ENCODE results near the gene TTLL9. TPM values are rescaled to one million over a fixed set of nuclear protein-coding genes. Genes with fewer than 3 reads are reported as not detected.

TTLL9 gene, protein sequence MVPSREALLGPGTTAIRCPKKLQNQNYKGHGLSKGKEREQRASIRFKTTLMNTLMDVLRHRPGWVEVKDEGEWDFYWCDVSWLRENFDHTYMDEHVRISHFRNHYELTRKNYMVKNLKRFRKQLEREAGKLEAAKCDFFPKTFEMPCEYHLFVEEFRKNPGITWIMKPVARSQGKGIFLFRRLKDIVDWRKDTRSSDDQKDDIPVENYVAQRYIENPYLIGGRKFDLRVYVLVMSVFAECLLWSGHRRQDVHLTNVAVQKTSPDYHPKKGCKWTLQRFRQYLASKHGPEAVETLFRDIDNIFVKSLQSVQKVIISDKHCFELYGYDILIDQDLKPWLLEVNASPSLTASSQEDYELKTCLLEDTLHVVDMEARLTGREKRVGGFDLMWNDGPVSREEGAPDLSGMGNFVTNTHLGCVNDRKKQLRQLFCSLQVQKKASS
- 1 to 10 TPM in 1 of 4 donors, under 1 TPM in 1, not detected in 2; 0.47 to 1.7 TPM for total RNA-seq

DNA sequence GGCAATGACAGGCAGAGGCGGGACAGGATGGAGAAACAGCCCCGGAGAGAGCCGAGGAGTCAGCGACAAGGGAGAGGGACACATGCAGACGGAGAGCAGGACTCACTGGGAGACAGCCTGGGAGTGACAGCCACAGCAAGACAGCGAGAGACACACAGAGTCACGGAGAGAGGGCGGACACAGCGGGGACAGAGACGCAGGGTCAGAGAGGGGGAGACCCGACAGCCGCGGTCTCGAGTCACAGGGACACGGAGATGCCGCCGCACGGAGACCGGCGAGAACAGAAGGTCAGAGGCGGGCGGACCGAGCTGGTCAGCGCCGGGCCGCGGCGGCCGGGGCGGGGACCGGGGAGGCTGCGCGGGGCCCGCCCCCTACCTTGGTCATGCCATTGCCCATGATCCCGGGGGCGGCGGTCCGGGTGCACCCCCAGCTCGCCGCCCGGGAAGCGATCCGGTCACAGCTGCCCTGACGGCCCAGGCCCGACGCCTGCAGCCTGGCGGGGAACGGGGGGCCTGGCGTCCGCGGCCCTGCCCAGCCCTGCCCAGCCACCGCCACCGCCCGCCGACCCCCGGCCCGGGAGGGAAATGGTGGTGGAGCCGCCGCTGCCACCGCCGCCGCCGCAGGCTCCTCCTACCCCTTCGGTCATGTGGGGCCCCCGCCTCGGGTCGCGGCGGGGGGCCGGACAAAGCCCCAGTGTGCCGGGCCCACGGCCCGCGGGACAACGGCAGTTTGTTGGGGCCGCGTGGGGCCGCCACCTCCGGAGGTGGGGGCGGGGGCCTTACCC lies at the start of gene TTLL9, which contains the start of gene DUSP15:
TSS of gene TTLL9 (plus strand) at position 693 of the 784 bp plus-strand sequence. CDS start 493 bp downstream, outside the sequence.
TSS of gene DUSP15 (minus strand) at position 586 of the 784 bp plus-strand sequence. CDS start at position 396, 190 bp downstream.
- TF ChIP-seq POLR2A (IDR thresholded peaks at IDR 0.05), result no peak
- TF ChIP-seq, protein P1, sequence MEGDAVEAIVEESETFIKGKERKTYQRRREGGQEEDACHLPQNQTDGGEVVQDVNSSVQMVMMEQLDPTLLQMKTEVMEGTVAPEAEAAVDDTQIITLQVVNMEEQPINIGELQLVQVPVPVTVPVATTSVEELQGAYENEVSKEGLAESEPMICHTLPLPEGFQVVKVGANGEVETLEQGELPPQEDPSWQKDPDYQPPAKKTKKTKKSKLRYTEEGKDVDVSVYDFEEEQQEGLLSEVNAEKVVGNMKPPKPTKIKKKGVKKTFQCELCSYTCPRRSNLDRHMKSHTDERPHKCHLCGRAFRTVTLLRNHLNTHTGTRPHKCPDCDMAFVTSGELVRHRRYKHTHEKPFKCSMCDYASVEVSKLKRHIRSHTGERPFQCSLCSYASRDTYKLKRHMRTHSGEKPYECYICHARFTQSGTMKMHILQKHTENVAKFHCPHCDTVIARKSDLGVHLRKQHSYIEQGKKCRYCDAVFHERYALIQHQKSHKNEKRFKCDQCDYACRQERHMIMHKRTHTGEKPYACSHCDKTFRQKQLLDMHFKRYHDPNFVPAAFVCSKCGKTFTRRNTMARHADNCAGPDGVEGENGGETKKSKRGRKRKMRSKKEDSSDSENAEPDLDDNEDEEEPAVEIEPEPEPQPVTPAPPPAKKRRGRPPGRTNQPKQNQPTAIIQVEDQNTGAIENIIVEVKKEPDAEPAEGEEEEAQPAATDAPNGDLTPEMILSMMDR (IDR thresholded peaks at IDR 0.05), result no peak
- peak within 1 kb of the TSS; percentile 10 to 55 (median 38) for H3K27ac ChIP-seq
- peaks cover 0 to 15% (median 6%) of the 10 kb centered on the region in 4 donors for H3K4me1 ChIP-seq
- H3K27me3 ChIP-seq, result peaks cover 0 to 7% of the 10 kb centered on the region in 2 donors
- peak within 1 kb of the TSS; percentile 57 to 77 (median 76) for H3K4me3 ChIP-seq
- no peaks in the 10 kb centered on the region for H3K9me3 ChIP-seq
- DNase-seq, result peak in 2 of 3 donors; percentile 51 to 59
- no peaks in the 10 kb centered on the region for H3K36me3 ChIP-seq

DNA sequence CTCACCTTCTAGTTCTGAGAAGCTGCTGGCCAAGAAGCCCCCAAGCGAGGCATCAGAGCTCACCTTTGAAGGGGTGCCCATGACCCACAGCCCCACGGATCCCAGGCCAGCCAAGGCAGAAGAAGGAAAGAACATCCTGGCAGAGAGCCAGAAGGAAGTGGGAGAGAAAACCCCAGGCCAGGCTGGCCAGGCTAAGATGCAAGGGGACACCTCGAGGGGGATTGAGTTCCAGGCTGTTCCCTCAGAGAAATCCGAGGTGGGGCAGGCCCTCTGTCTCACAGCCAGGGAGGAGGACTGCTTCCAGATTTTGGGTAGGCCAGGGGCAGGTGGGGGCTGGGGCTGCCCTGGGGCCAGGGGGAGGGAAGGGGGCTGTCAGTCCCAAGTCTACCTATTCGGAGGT lies 49.0 kb upstream of the TTLL9 start:
- H3K27ac ChIP-seq, result no peak overlapping the region
- no peaks in the 10 kb centered on the region for H3K27me3 ChIP-seq
- no peaks in the 10 kb centered on the region for H3K9me3 ChIP-seq
- peaks cover 0 to 10% (median 3%) of the 10 kb centered on the region in 4 donors for H3K4me1 ChIP-seq
- H3K4me3 ChIP-seq, result no peak overlapping the region
- H3K36me3 ChIP-seq, result no peaks in the 10 kb centered on the region
- no peak for DNase-seq
- TF ChIP-seq, protein P1 (IDR thresholded peaks at IDR 0.05), result no peak
- no peak for TF ChIP-seq POLR2A (IDR thresholded peaks at IDR 0.05)

DNA sequence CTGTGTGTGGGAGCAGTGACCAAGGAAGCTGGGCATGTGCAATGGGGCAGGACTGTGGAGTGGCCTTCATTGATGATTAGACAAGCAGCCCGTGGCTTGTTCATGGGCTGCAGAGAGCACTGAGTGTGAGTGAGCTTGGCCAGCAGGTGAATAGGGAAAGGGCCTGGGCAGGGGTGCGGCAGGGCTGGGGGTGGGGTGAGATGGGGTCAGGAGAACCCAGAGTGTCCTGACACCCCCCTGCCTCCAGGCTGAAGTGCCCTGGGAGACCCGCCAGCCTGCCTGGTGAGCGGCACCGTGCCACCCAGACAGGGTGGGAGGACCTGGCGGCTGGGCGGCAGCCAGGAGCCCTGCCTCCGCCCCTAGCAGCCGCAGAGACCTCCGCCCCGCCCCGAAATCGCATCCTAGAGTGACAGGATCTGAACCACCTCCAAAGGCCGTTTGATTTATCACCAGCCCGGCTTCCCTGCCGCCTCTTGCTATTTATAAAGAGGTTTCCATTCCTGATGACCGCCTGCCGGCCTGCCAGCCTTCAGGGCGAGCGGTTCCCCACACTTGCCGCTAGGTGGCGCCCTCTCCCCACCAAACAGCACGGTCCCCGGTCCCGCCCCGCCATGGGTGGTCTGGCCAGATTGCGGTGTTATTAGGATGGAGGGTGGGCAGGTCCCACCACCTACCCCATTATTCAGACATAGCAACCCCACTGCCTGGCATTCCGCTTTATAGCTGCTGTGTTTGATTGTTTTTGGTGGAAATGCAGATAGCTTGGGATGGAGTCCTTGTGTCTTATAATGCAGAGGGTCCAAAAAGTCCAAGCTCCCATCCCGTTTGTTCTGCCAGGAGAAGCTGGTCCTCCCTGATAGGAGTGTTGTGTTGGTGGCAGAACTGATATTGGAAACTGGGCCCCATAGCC lies 47.8 kb upstream of the TTLL9 start:
- peak overlapping the region in 1 of 4 donors; percentile 24 for H3K4me3 ChIP-seq
- peaks cover 0 to 10% (median 3%) of the 10 kb centered on the region in 4 donors for H3K4me1 ChIP-seq
- peak; percentile 64 to 86 (median 82) for DNase-seq
- H3K9me3 ChIP-seq, result no peaks in the 10 kb centered on the region
- no peak overlapping the region for H3K27ac ChIP-seq
- H3K36me3 ChIP-seq, result no peaks in the 10 kb centered on the region
- H3K27me3 ChIP-seq, result no peaks in the 10 kb centered on the region
- no peak for TF ChIP-seq POLR2A (IDR thresholded peaks at IDR 0.05)
- TF ChIP-seq, protein P1 (IDR thresholded peaks at IDR 0.05), result peak; percentile 94 to 98 (median 96)

DNA sequence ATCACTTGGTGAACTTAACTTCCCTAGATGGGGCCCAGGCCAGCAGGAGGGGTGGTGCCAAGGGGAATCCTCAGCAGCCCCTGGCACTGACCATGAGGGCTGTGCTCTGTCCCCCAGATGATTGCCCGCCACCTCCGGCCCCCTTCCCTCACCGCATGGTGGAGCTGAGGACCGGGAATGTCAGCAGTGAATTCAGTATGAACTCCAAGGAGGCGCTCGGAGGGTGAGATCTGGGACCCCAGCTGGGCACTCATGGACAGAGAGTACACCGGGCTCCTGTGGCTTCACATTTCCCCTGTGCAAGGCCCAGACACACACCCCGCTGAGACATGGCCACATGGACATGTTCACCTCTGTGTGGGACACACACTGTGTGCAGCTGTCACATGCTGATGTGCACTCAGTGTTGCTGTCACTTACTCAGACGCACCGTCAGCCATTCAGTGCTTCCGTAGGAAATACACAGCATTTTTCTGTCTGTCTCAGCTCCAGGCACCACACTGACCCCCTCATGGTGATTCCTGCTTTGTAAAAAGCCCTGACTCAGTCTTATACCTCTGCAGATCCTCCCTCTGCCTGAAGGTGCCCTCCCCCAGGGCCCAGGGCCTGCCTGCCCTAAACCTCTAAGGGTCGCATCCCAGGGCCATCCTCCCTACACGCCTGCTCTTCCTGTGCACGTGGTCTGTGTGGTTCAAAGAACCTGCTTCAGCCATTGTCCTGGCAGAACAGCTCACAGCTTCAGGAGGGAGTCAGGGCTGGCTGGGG lies 46.9 kb upstream of the TTLL9 start:
- no peak for TF ChIP-seq POLR2A (IDR thresholded peaks at IDR 0.05)
- TF ChIP-seq, protein P1 (IDR thresholded peaks at IDR 0.05), result no peak
- Histone ChIP-seq H3K36me3 (no peaks in the 10 kb centered on the region), H3K4me3 (no peak overlapping the region), H3K27me3 (no peaks in the 10 kb centered on the region), H3K9me3 (no peaks in the 10 kb centered on the region), H3K27ac (no peak overlapping the region), H3K4me1 (peaks cover 0 to 10% (median 3%) of the 10 kb centered on the region in 4 donors)
- DNase-seq, result no peak
